A673 (cell line): ENCODE data around the gene PRSS27. TPM values are rescaled to one million over a fixed set of nuclear protein-coding genes. Genes with fewer than 3 reads are reported as not detected.

ENCODE experiments used
- BruUV-seq: library from RNA; stranded (reverse); fragments of 400-500 nt; replicated peaks from 2 replicates; lab custom pipeline; 2021; lab: Mats Ljungman, UMichigan
- CTCF ChIA-PET: fragments of 300-600 bp; sonication (Branson Sonifier 250); formaldehyde crosslinking; loops from one replicate; lab custom pipeline; 2022; ENCODE audit warnings: antibody characterized with exemption; lab: Charles Lee
- POLR2A ChIA-PET: fragments of 300-600 bp; sonication (Branson Sonifier 250); formaldehyde crosslinking; loops from one replicate; lab custom pipeline; 2022; ENCODE audit warnings: antibody characterized with exemption; ENCODE audit not compliant: low non-redundant PET; lab: Charles Lee
- DNase-seq: peaks from one replicate; pipeline ENCODE4 v3.0.0-alpha.2; 2015; ENCODE audit warnings: low spot score
- H3K27ac ChIP-seq: fragments of 200-600 bp; sonication (generic); 2 replicates; pipeline ENCODE4 v1.5.1; 2016; ENCODE audit warnings: mixed run types, low read depth, mild to moderate bottlenecking, mixed read lengths, antibody characterized with exemption, low read length; ENCODE audit not compliant: poor library complexity, severe bottlenecking
- H3K27me3 ChIP-seq: fragments of 200-600 bp; sonication (generic); replicated peaks from 2 replicates; pipeline ENCODE4 v1.6.1; 2017; ENCODE audit warnings: mixed run types, low read depth, mild to moderate bottlenecking, mixed read lengths, antibody characterized with exemption, low read length; ENCODE audit not compliant: insufficient read depth, poor library complexity
- H3K36me3 ChIP-seq: fragments of 200-600 bp; sonication (generic); 2 replicates; pipeline ENCODE4 v1.6.1; 2016; ENCODE audit warnings: mixed run types, mild to moderate bottlenecking, mixed read lengths, antibody characterized with exemption, low read length; ENCODE audit not compliant: insufficient read depth, poor library complexity, severe bottlenecking
- H3K4me1 ChIP-seq: fragments of 200-600 bp; sonication (generic); 2 replicates; pipeline ENCODE4 v1.6.1; 2017; ENCODE audit warnings: mixed run types, mild to moderate bottlenecking, mixed read lengths, antibody characterized with exemption, low read length; ENCODE audit not compliant: insufficient read depth, poor library complexity, severe bottlenecking
- H3K4me3 ChIP-seq: fragments of 200-600 bp; sonication (generic); 2 replicates; pipeline ENCODE4 v1.5.1; 2016; ENCODE audit warnings: low read depth, mixed run types, mild to moderate bottlenecking, mixed read lengths, low read length; ENCODE audit not compliant: poor library complexity, severe bottlenecking
- H3K9me3 ChIP-seq: fragments of 200-600 bp; sonication (generic); 2 replicates; pipeline ENCODE4 v1.6.1; 2016; ENCODE audit warnings: mixed run types, low read depth, mild to moderate bottlenecking, mixed read lengths, antibody characterized with exemption, low read length; ENCODE audit not compliant: poor library complexity, severe bottlenecking
- CTCF ChIP-seq: fragments of 300-800, 200-600 bp; sonication (generic); conservative IDR thresholded peaks from 2 replicates; pipeline ENCODE4 v1.5.1; 2017; ENCODE audit warnings: low read depth, mild to moderate bottlenecking, antibody characterized with exemption, low read length, moderate library complexity, mixed read lengths
- EZH2 ChIP-seq: fragments of 200-600 bp; sonication (generic); IDR thresholded peaks from 2 replicates; pipeline ENCODE4 v1.6.1; 2017; ENCODE audit warnings: borderline replicate concordance, low read depth, mild to moderate bottlenecking, mixed read lengths, antibody characterized with exemption, low read length; ENCODE audit not compliant: poor library complexity, severe bottlenecking
- intact Hi-C: fragments of 100-400 bp; cut with micrococcal nuclease; formaldehyde crosslinking; loops from one replicate; pipeline ENCODE4 v1.10.0; 2022; ENCODE audit not compliant: unreplicated experiment
- total RNA-seq: library from RNA; stranded (reverse); gene quantifications from 2 replicates; pipeline ENCODE4 v1.2.3, GENCODE V29; 2021

PRSS27 gene
- total RNA-seq, 1 experiment from 2014 or later = 1.3 TPM

GRCh38 chr16:2719328-2720063 lies 528 bp downstream of the PRSS27 start:
- Histone ChIP-seq H3K27ac (no peak overlapping the region), H3K4me3 (no peak overlapping the region), H3K4me1 (no peaks in the 10 kb centered on the region), H3K27me3 (no peaks in the 10 kb centered on the region), H3K9me3 (no peaks in the 10 kb centered on the region), H3K36me3 (no peaks in the 10 kb centered on the region)
- intact Hi-C loops = no loop called here
- no TSS peak for BruUV-seq
- DNase-seq = no peak
- ChIA-PET POLR2A (no interaction called here), CTCF (no interaction called here)
- no peak for TF ChIP-seq CTCF

GRCh38 chr16:2717383-2718263 lies 2.4 kb downstream of the PRSS27 start:
- Histone ChIP-seq H3K4me3 (no peak overlapping the region), H3K9me3 (no peaks in the 10 kb centered on the region), H3K4me1 (no peaks in the 10 kb centered on the region), H3K36me3 (no peaks in the 10 kb centered on the region), H3K27ac (no peak overlapping the region), H3K27me3 (no peaks in the 10 kb centered on the region)
- ChIA-PET POLR2A (no interaction called here), CTCF (no interaction called here)
- intact Hi-C loops = no loop called here
- no TSS peak for BruUV-seq
- no peak for TF ChIP-seq EZH2
- no peak for TF ChIP-seq CTCF
- DNase-seq = no peak

GRCh38 chr16:2716948-2717347 lies 3.1 kb downstream of the PRSS27 start:
- DNase-seq = no peak
- no TSS peak for BruUV-seq
- ChIA-PET CTCF (no interaction called here), POLR2A (no interaction called here)
- Histone ChIP-seq H3K4me3 (no peak overlapping the region), H3K27ac (no peak overlapping the region), H3K9me3 (no peaks in the 10 kb centered on the region), H3K27me3 (no peaks in the 10 kb centered on the region), H3K4me1 (no peaks in the 10 kb centered on the region), H3K36me3 (no peaks in the 10 kb centered on the region)
- no peak for TF ChIP-seq EZH2
- TF ChIP-seq CTCF = no peak
- intact Hi-C loops = no loop called here
